ENCODE results near the gene SEBOX.

GRCh38 chr17:28397275-28397674 lies 32.3 kb upstream of the SEBOX start:
- TF ChIP-seq, protein P1, sequence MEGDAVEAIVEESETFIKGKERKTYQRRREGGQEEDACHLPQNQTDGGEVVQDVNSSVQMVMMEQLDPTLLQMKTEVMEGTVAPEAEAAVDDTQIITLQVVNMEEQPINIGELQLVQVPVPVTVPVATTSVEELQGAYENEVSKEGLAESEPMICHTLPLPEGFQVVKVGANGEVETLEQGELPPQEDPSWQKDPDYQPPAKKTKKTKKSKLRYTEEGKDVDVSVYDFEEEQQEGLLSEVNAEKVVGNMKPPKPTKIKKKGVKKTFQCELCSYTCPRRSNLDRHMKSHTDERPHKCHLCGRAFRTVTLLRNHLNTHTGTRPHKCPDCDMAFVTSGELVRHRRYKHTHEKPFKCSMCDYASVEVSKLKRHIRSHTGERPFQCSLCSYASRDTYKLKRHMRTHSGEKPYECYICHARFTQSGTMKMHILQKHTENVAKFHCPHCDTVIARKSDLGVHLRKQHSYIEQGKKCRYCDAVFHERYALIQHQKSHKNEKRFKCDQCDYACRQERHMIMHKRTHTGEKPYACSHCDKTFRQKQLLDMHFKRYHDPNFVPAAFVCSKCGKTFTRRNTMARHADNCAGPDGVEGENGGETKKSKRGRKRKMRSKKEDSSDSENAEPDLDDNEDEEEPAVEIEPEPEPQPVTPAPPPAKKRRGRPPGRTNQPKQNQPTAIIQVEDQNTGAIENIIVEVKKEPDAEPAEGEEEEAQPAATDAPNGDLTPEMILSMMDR (conservative IDR thresholded peaks at IDR 0.05; ENCODE audit: low read depth, low read length) = no peak
- TF ChIP-seq EZH2 (IDR thresholded peaks at IDR 0.05; ENCODE audit: low read length, unreplicated experiment) = no peak
